Astrocyte (in vitro differentiated cells and primary cell): ENCODE data around the gene DMRTA1. TPM values are rescaled to one million over a fixed set of nuclear protein-coding genes. Genes with fewer than 3 reads are reported as not detected.
"Not testable (repeated sequence)": the region's sequence is repeated elsewhere in the genome, so short reads cannot be mapped to it uniquely, and the experiment has no call there.

Source experiments
- DNase-seq: peaks from one replicate; pipeline ENCODE4 v3.0.0-alpha.2; 2010; ENCODE audit warnings: low read depth
- FAIRE-seq: peaks from 2 replicates; lab custom pipeline; 2011; peaks lifted over from hg19 to GRCh38; lab: Jason Lieb, UNC
- H2AFZ ChIP-seq: 2 replicates; pipeline ENCODE4 v1.6.0; 2012; ENCODE audit warnings: low read depth, low read length, inconsistent platforms
- H3K27ac ChIP-seq: 2 replicates; pipeline ENCODE4 v1.5.1; 2011; ENCODE audit warnings: low read depth, low read length, inconsistent platforms
- H3K27me3 ChIP-seq: 2 replicates; pipeline ENCODE4 v1.6.0; 2011; ENCODE audit warnings: low read length, inconsistent platforms; ENCODE audit not compliant: insufficient read depth
- H3K36me3 ChIP-seq: 2 replicates; pipeline ENCODE4 v1.5.1; 2011; ENCODE audit warnings: low read length, inconsistent platforms; ENCODE audit not compliant: insufficient read depth
- H3K4me1 ChIP-seq: 2 replicates; pipeline ENCODE4 v1.5.1; 2011; ENCODE audit warnings: low read length, inconsistent platforms; ENCODE audit not compliant: insufficient read depth
- H3K4me2 ChIP-seq: 2 replicates; pipeline ENCODE4 v1.6.0; 2012; ENCODE audit warnings: low read length, inconsistent platforms
- H3K4me3 ChIP-seq: 2 replicates; pipeline ENCODE4 v1.5.1; 2011; ENCODE audit warnings: low read depth, mild to moderate bottlenecking, low read length, inconsistent platforms; ENCODE audit not compliant: insufficient read depth
- H3K79me2 ChIP-seq: 2 replicates; pipeline ENCODE4 v1.6.0; 2012; ENCODE audit warnings: mild to moderate bottlenecking, low read length, inconsistent platforms; ENCODE audit not compliant: insufficient read depth
- H3K9ac ChIP-seq: 2 replicates; pipeline ENCODE4 v1.6.0; 2012; ENCODE audit warnings: mild to moderate bottlenecking, low read length, inconsistent platforms
- H3K9me3 ChIP-seq: 2 replicates; pipeline ENCODE4 v1.5.1; 2012; ENCODE audit warnings: low read depth, mild to moderate bottlenecking, low read length, inconsistent platforms; ENCODE audit not compliant: insufficient read depth
- H4K20me1 ChIP-seq: 2 replicates; pipeline ENCODE4 v1.6.0; 2012; ENCODE audit warnings: low read length, inconsistent platforms; ENCODE audit not compliant: insufficient read depth
- H3K27ac Mint-ChIP-seq: one replicate; pipeline ENCODE4 v1.8.0; 2021; ENCODE audit warnings: mild to moderate bottlenecking, mixed read lengths; ENCODE audit not compliant: unreplicated experiment
- H3K27me3 Mint-ChIP-seq: one replicate; pipeline ENCODE4 v1.8.0; 2021; ENCODE audit warnings: low read depth, mixed read lengths; ENCODE audit not compliant: unreplicated experiment
- H3K36me3 Mint-ChIP-seq: one replicate; pipeline ENCODE4 v1.8.0; 2021; ENCODE audit warnings: low read depth, mixed read lengths; ENCODE audit not compliant: unreplicated experiment
- H3K4me1 Mint-ChIP-seq: one replicate; pipeline ENCODE4 v1.8.0; 2021; ENCODE audit warnings: low read depth, mixed read lengths; ENCODE audit not compliant: unreplicated experiment
- H3K4me3 Mint-ChIP-seq: one replicate; pipeline ENCODE4 v1.8.0; 2021; ENCODE audit warnings: mild to moderate bottlenecking, moderate library complexity, mixed read lengths; ENCODE audit not compliant: unreplicated experiment
- H3K9me3 Mint-ChIP-seq: one replicate; pipeline ENCODE4 v1.8.0; 2021; ENCODE audit warnings: mild to moderate bottlenecking, mixed read lengths; ENCODE audit not compliant: unreplicated experiment
- EZH2 ChIP-seq: IDR thresholded peaks from 2 replicates; pipeline ENCODE4 v1.6.1; 2012; ENCODE audit warnings: mild to moderate bottlenecking, low read length, inconsistent platforms; ENCODE audit not compliant: insufficient read depth
- total RNA-seq: library from RNA; stranded (reverse); gene quantifications from 2 replicates; pipeline ENCODE4 v1.2.1, GENCODE V29; 2021
- TF ChIP-seq, protein P1 (sequence below): IDR thresholded peaks from 2 replicates; pipeline ENCODE4 v1.5.1; 2011; ENCODE audit warnings: low read depth, mild to moderate bottlenecking, inconsistent platforms, low read length, moderate library complexity; ENCODE audit not compliant: insufficient read depth

Gene DMRTA1
- total RNA-seq, 1 donor from 2014 or later, result 6.1 TPM

DNA sequence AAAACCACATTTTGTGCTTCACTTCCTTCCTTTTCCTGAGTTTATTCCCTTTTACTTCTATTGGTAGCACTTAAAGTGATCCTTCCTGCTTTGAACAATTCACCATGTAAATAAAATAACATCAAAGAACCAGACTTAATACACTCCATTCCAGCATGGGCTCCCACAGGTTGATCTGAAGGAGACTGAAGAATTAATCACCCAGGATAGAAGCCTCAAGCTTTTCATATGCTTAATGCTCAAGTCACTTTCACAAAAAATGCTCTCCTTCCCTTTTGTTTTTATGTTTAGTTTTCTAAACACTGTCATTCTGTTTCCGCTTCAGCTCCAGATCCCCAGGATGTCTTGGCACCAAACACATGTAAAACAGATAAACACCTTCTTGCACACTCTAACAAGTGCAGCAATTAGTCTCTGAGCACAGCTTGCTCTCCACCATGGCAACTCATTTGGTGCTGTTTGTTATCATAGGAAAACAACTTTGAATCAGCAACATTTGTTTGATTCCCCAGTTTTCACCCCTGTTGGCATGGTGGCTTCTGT lies 37.0 kb downstream of the DMRTA1 start:
- no peaks in the 10 kb centered on the region for H3K4me1 Mint-ChIP-seq
- Histone ChIP-seq H3K36me3 (no peaks in the 10 kb centered on the region), H3K4me1 (no peaks in the 10 kb centered on the region), H3K79me2 (no peaks in the 10 kb centered on the region), H3K9me3 (no peaks in the 10 kb centered on the region), H3K27me3 (no peaks in the 10 kb centered on the region), H3K9ac (no peak overlapping the region), H3K27ac (no peak overlapping the region), H2AFZ (no peak overlapping the region), H4K20me1 (no peaks in the 10 kb centered on the region), H3K4me3 (no peak overlapping the region), H3K4me2 (no peak overlapping the region)
- no peak for DNase-seq
- H3K4me3 Mint-ChIP-seq, result no peak overlapping the region
- FAIRE-seq, result no peak
- H3K9me3 Mint-ChIP-seq, result no peaks in the 10 kb centered on the region
- no peak for TF ChIP-seq EZH2
- TF ChIP-seq, protein P1, sequence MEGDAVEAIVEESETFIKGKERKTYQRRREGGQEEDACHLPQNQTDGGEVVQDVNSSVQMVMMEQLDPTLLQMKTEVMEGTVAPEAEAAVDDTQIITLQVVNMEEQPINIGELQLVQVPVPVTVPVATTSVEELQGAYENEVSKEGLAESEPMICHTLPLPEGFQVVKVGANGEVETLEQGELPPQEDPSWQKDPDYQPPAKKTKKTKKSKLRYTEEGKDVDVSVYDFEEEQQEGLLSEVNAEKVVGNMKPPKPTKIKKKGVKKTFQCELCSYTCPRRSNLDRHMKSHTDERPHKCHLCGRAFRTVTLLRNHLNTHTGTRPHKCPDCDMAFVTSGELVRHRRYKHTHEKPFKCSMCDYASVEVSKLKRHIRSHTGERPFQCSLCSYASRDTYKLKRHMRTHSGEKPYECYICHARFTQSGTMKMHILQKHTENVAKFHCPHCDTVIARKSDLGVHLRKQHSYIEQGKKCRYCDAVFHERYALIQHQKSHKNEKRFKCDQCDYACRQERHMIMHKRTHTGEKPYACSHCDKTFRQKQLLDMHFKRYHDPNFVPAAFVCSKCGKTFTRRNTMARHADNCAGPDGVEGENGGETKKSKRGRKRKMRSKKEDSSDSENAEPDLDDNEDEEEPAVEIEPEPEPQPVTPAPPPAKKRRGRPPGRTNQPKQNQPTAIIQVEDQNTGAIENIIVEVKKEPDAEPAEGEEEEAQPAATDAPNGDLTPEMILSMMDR, result no peak
- no peaks in the 10 kb centered on the region for H3K27me3 Mint-ChIP-seq
- H3K27ac Mint-ChIP-seq, result no peak overlapping the region
- H3K36me3 Mint-ChIP-seq, result no peaks in the 10 kb centered on the region

DNA sequence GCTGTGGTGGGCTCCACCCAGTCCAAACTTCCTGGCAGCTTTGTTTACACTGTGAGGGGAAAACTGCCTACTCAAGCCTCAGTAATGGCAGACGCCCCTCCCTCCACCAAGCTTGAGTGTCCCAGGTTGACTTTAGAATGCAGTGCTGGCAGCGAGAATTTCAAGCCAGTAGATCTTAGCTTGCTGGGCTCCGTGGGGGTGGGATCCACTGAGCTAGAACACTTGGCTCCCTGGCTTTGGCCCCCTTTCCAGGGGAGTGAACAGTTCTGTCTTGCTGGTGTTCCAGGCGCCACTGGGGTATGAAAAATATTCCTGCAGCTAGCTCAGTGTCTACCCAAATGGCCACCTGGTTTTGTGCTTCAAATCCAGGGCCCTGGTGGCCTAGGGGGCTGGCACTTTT lies 49.6 kb downstream of the DMRTA1 start:
- H2AFZ ChIP-seq, H3K4me1 Mint-ChIP-seq, H3K4me1 ChIP-seq, DNase-seq, H3K36me3 ChIP-seq, FAIRE-seq, H3K27me3 Mint-ChIP-seq, H4K20me1 ChIP-seq, H3K27ac Mint-ChIP-seq, H3K4me3 Mint-ChIP-seq, H3K36me3 Mint-ChIP-seq, H3K27me3 ChIP-seq, H3K9me3 ChIP-seq, H3K4me2 ChIP-seq, H3K79me2 ChIP-seq, H3K9ac ChIP-seq, H3K27ac ChIP-seq, H3K4me3 ChIP-seq, H3K9me3 Mint-ChIP-seq: not testable (repeated sequence)
